SJCRH30 (cell line): ENCODE data around the gene P3R3URF. TPM values are rescaled to one million over a fixed set of nuclear protein-coding genes. Genes with fewer than 3 reads are reported as not detected.
A peak's percentile ranks its signal among the peaks of the same experiment; 100 is the strongest.

Source experiments
- DNase-seq, 2 experiments: peaks; one replicate each; pipeline ENCODE4 v3.0.0-alpha.2; 2015 to 2020
- H3K27ac ChIP-seq: fragments of 250-450 bp; sonication (Bioruptor Pico); 2 replicates; pipeline ENCODE4 v1.5.1; 2020; ENCODE audit warnings: mild to moderate bottlenecking, moderate library complexity
- H3K27me3 ChIP-seq: fragments of 250-450 bp; sonication (Bioruptor Pico); 2 replicates; pipeline ENCODE4 v1.5.1; 2020; ENCODE audit warnings: mild to moderate bottlenecking, moderate library complexity
- H3K36me3 ChIP-seq: fragments of 250-450 bp; sonication (Bioruptor Pico); 2 replicates; pipeline ENCODE4 v1.5.1; 2020; ENCODE audit warnings: mild to moderate bottlenecking, moderate library complexity
- H3K4me1 ChIP-seq: fragments of 250-450 bp; sonication (Bioruptor Pico); 2 replicates; pipeline ENCODE4 v1.5.1; 2020; ENCODE audit warnings: mild to moderate bottlenecking, moderate library complexity
- H3K4me3 ChIP-seq: fragments of 250-450 bp; sonication (Bioruptor Pico); 2 replicates; pipeline ENCODE4 v1.5.1; 2020; ENCODE audit warnings: mild to moderate bottlenecking, moderate library complexity
- H3K9me3 ChIP-seq: fragments of 250-450 bp; sonication (Bioruptor Pico); replicated peaks from 2 replicates; pipeline ENCODE4 v1.5.1; 2020; ENCODE audit warnings: mild to moderate bottlenecking, moderate library complexity
- total RNA-seq: library from RNA; depleted of rRNA; stranded (reverse); fragments of >200 nt; shearing (Covaris generic); gene quantifications from 2 replicates; pipeline ENCODE4 v1.2.3, GENCODE V29; 2014

The P3R3URF gene
- total RNA-seq, 1 experiment from 2014 or later: not detected

DNA sequence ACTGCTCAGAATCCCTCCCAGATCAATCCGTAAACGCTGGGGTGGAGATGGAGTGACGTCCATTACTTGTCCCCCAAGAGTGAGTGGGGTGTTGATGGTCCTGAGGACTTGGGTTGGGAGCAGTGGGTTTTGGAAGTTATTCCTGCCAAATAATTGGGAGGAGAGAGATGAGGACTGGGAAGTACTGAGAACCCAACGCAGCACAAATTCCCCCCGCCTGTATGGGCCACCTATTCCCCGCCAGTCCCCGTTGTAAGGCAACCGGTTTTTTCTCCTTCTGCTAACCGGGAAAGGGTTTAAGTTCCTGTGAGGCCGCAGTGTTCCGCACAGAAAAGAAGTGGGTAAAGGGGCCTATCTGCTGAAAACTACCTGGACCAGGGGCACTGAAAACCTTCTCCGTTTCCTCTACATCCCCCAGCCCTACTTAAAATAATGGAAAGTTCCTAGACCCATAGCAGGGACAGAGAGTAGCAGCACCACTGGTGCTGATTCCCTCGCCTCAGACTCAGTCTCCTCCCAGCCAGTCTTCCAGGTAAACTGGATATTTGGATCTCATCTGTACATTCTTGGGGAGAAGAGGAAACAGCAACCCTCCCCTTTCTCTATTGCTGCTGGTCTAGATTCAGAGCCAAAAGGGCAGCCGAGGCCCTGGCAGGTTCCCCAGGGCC, 27.6 kb upstream of the P3R3URF start:
- no peaks in the 10 kb centered on the region for H3K9me3 ChIP-seq
- H3K4me3 ChIP-seq: peak overlapping the region; percentile 73
- H3K36me3 ChIP-seq: no peaks in the 10 kb centered on the region
- H3K4me1 ChIP-seq: no peaks in the 10 kb centered on the region
- H3K27ac ChIP-seq: no peak overlapping the region
- DNase-seq: no peak
- no peaks in the 10 kb centered on the region for H3K27me3 ChIP-seq

DNA sequence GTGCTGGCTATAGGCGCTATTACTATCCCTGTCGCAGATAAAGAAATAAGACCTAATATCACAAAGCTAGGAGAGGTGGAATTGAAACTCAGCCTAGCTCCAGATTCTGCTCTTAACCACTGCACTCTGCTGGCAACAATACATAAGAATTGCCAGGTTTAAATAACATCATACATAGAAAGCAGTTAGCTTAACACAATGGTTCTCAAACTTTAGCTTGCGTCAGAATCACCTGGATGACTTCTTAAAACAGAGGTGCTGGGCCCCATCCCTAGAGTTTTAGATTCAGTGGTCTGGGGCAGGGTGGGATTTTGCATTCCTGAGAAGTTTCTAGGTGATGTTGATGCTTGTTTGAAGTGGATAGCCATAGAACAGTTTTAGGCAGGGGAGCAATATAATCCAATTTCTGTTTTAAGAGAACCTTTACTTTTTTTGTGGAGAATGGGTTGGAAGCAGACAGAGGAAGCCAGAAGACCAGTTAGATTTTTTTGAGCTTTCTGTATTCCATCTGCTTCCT, 23.0 kb upstream of the P3R3URF start:
- no peak overlapping the region; the same call in 1 of the 2 replicates for H3K4me3 ChIP-seq
- no peak for DNase-seq
- no peaks in the 10 kb centered on the region for H3K4me1 ChIP-seq
- H3K27me3 ChIP-seq: no peaks in the 10 kb centered on the region
- no peaks in the 10 kb centered on the region for H3K36me3 ChIP-seq
- H3K9me3 ChIP-seq: no peaks in the 10 kb centered on the region
- no peak overlapping the region for H3K27ac ChIP-seq

DNA sequence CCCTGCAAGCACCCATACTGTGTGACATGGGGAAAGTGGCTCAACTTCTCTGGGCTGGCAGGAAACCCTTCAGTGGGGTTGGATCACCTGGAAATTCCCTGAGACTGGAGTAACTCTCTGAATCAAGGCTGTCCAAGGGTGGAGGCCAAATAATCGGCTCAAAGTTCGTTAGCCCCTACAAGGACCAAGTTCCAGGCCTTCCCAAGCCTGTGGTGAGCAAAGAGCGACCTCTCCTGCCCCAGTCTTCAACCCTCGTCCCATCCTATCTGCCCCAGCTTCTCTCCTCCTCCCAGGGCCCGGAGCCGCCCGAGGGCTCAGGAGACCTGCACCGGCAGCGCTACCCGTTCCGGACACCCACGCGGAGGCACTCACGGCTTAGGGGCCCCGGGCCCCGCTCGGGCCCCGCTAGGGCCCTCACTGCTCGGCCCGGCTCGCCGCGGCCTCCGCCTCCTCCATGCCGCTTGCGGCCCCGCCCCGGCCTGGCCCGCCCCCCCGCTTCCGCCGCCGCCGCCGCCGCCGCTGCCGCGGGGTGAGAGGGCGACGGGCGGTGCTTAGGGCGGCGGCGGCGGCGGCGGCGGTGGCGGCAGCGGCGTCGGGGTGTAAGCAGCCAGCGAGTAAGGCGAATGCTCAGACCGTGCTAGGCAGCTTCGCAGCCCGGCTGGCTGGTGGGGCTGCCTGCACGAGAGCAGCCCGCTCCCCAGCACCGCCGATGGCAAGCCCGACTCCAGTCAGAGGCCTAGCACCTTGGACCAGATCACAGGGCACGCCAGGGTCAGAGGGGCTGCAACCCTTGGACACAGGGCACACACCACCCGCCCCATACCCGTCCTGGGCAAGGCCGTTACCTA, 21.9 kb upstream of the P3R3URF start, which contains the start of gene POMGNT1:
Gene POMGNT1 (minus strand): TSS at position 471 of the 848 bp plus-strand sequence. CDS start 613 bp downstream, outside the sequence.
- Histone ChIP-seq H3K4me3 (peak within 1 kb of the TSS; percentile 86), H3K9me3 (no peaks in the 10 kb centered on the region), H3K27ac (peak within 1 kb of the TSS; percentile 35; the same call in 1 of the 2 replicates), H3K36me3 (no peaks in the 10 kb centered on the region), H3K4me1 (no peaks in the 10 kb centered on the region), H3K27me3 (no peaks in the 10 kb centered on the region)
- peak; percentile 63 to 82 for DNase-seq

GRCh38 chr1:46197560-46197963, 21.3 kb upstream of the P3R3URF start:
- no peaks in the 10 kb centered on the region for H3K4me1 ChIP-seq
- H3K27me3 ChIP-seq: no peaks in the 10 kb centered on the region
- H3K4me3 ChIP-seq: peak overlapping the region; percentile 86
- no peaks in the 10 kb centered on the region for H3K9me3 ChIP-seq
- no peaks in the 10 kb centered on the region for H3K36me3 ChIP-seq
- H3K27ac ChIP-seq: peak overlapping the region; percentile 35; the same call in 1 of the 2 replicates
- DNase-seq: no peak

DNA sequence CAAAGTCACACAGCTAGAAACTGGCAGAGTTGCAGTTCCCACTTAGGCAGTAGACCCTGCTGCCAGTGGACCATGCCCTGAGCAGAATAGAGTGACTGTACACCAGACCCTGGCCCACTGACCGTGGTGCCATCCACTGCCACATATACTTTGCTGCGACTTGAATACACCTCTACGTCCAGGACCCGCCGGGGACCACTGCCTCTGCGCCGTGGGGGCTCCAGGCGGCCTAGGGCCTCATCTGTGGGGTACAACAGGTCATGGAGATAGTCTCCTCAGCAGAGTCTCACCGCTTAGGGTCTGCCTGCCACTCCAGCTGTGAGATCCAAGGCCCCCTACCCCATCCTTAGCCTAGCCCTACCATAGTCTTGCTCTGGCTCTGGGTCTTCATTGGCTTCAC, 20.3 kb upstream of the P3R3URF start:
- H3K4me1 ChIP-seq: no peaks in the 10 kb centered on the region
- no peaks in the 10 kb centered on the region for H3K36me3 ChIP-seq
- no peaks in the 10 kb centered on the region for H3K9me3 ChIP-seq
- H3K27me3 ChIP-seq: no peaks in the 10 kb centered on the region
- no peak for DNase-seq
- no peak overlapping the region for H3K4me3 ChIP-seq
- H3K27ac ChIP-seq: no peak overlapping the region

- Histone ChIP-seq H3K27ac (no peak overlapping the region), H3K4me1 (no peaks in the 10 kb centered on the region), H3K36me3 (peaks cover 4% of the 10 kb centered on the region; the same call in 1 of the 2 replicates), H3K4me3 (no peak overlapping the region), H3K9me3 (no peaks in the 10 kb centered on the region), H3K27me3 (no peaks in the 10 kb centered on the region)
- no peak for DNase-seq
Observed at GRCh38 chr1:46194641-46195193, 18.4 kb upstream of the P3R3URF start.

- H3K27ac ChIP-seq: no peak overlapping the region
- H3K27me3 ChIP-seq: no peaks in the 10 kb centered on the region
- no peak for DNase-seq
- no peaks in the 10 kb centered on the region for H3K4me1 ChIP-seq
- no peaks in the 10 kb centered on the region for H3K9me3 ChIP-seq
- H3K36me3 ChIP-seq: peaks cover 8% of the 10 kb centered on the region; the same call in 1 of the 2 replicates
- no peak overlapping the region for H3K4me3 ChIP-seq
Observed at GRCh38 chr1:46193984-46194570, 17.8 kb upstream of the P3R3URF start.

DNA sequence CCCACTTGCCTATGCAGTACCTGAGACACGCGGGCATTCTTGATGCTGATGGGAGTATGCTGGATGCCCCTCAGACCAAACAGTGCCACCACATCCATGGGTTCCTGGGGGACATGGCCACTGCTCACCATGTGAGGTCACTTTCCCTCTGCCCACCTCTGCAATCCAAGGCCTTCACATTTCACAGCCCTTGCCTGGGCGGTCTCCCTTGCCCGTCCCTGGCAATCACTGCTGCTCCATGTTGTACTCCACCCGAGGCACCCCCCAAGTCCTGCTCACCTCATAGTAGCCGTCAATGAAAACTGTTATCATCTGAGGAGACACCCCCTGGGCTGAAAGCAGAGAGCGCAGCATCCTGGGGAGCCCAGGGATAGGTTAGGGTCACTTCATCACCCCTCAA, 17.0 kb upstream of the P3R3URF start:
- no peak for DNase-seq
- H3K27me3 ChIP-seq: no peaks in the 10 kb centered on the region
- peaks cover 10% of the 10 kb centered on the region for H3K36me3 ChIP-seq
- no peaks in the 10 kb centered on the region for H3K4me1 ChIP-seq
- no peak overlapping the region for H3K27ac ChIP-seq
- no peak overlapping the region for H3K4me3 ChIP-seq
- H3K9me3 ChIP-seq: no peaks in the 10 kb centered on the region

DNA sequence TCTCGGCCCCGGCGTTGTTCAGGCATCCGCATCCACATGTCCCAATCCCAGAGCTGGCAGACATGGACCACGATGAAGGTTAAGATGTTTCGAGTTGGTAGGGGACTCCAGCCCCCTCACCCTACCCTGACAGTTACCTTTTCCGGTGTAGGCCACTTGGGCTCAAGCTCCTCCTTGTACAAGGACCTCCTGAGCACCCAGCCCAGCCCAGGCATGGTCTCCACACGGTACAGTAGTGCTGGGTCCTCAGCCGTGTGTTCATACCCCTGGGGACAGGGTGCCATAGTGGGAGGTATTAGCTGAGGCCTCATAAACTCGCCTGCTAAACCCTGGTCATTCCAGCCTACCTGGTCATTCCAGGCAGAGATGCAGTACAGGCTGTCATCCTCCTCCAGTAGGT, 15.9 kb upstream of the P3R3URF start:
- Histone ChIP-seq H3K9me3 (no peaks in the 10 kb centered on the region), H3K27me3 (no peaks in the 10 kb centered on the region), H3K4me3 (no peak overlapping the region), H3K27ac (no peak overlapping the region), H3K36me3 (peaks cover 12% of the 10 kb centered on the region), H3K4me1 (no peaks in the 10 kb centered on the region)
- DNase-seq: no peak

DNA sequence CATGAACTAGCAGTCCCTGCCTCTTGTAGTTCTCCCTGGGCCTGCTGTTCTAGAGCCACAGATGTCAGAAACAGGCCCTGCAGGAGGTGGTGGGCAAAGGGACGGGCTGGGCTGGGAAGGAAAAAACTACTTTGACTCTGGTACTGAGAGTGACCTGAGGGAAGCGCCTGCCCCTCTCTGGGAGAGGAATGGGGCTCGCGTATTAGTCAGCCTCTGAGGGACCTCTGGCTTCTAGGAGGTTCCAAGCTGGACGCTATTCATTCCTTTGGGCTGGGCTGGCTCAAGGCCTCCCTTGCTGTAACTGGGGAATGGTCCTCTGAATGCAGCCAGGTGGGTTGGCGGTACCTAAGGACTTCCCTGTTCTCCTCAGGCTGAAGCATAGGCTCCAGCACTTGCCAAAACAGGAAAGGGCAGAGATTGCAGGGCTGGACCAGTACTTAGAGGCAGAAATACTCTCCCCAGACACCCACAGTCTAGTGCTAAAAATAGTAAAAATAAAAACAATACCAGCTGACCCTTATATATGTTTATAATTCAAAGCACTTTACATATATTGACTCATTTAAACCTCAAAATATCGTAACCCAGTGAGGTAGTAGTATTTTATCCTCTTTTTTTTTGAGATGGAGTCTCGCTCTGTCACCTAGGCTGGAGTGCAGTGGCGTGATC, 14.9 kb upstream of the P3R3URF start:
- no peaks in the 10 kb centered on the region for H3K4me1 ChIP-seq
- no peak for DNase-seq
- H3K27ac ChIP-seq: no peak overlapping the region
- H3K27me3 ChIP-seq: no peaks in the 10 kb centered on the region
- H3K4me3 ChIP-seq: no peak overlapping the region
- peaks cover 14% of the 10 kb centered on the region for H3K36me3 ChIP-seq
- H3K9me3 ChIP-seq: no peaks in the 10 kb centered on the region

DNA sequence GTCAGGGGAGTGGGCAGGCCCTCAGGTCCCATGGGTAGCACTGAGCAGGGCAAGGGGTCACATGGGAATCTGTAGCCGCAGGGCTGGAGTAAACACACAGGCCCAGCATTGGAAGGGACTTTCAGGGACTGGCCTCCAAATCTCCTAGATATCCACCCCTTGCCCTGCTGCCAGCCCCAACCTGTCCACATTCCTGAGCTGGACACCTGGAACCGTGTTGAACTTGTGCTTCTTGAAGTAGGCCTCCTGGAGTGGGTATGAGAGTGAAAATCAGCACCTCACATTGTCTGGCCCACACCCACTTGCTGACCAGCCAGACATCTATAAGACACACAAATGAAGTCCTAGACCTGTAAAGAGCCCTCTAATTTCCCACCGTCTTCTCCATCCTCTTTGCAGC, 14.3 kb upstream of the P3R3URF start:
- no peak overlapping the region for H3K27ac ChIP-seq
- no peak overlapping the region for H3K4me3 ChIP-seq
- no peak for DNase-seq
- H3K27me3 ChIP-seq: no peaks in the 10 kb centered on the region
- H3K4me1 ChIP-seq: no peaks in the 10 kb centered on the region
- no peaks in the 10 kb centered on the region for H3K9me3 ChIP-seq
- H3K36me3 ChIP-seq: peaks cover 14% of the 10 kb centered on the region

DNA sequence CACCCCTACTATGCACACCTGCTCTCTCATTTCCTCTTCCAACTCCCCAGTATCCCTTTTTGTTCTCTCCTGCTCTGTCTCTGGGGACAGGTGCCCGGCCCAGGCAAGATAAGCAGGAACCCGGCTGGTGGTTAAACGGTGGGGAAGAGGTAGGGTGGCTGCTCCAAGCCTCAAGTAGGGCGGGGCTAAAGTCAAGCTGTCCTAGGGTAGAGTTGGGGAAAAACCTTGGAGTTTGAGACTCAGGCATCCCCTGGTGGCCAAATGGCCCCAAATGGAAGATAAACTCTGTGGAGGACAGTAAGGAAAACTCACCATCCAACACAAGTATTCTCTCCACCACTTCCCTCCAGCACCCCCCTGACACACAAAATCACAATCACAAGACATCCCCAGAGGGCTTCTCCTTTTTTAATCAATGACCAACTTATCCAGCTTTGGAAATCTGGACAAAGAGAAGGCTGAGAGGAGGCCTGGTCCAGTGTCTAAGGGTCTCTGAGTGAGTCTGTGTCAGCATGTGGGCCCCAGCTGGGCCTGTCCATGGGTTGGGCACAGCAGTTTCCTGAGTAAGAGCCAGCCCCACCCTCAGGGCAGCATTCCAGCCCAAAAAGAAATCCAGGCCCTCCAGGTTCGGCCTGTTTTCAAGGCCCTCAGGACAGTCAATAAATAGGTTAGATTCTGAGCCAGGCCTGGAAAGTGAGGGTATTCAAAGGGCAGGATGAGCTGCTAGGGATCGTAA, 12.2 kb upstream of the P3R3URF start:
- no peak overlapping the region for H3K4me3 ChIP-seq
- DNase-seq: no peak
- peaks cover 7% of the 10 kb centered on the region for H3K4me1 ChIP-seq
- H3K36me3 ChIP-seq: peaks cover 14% of the 10 kb centered on the region
- H3K9me3 ChIP-seq: no peaks in the 10 kb centered on the region
- no peak overlapping the region for H3K27ac ChIP-seq
- no peaks in the 10 kb centered on the region for H3K27me3 ChIP-seq

GRCh38 chr1:46187106-46187869, 11.0 kb upstream of the P3R3URF start:
- H3K27ac ChIP-seq: no peak overlapping the region

More at GRCh38 chr1:46187106-46187869, 11.0 kb upstream of the P3R3URF start:
- Histone ChIP-seq H3K36me3 (peaks cover 14% of the 10 kb centered on the region), H3K4me3 (no peak overlapping the region), H3K4me1 (peaks cover 17% of the 10 kb centered on the region), H3K9me3 (no peaks in the 10 kb centered on the region), H3K27me3 (no peaks in the 10 kb centered on the region)
- DNase-seq: no peak
